Stimulated activated naive B cell treated with anti-CD40 and anti-IgM and Interleukin-4, amounts not matched to agents 10 μg/mL and 1 μg/mL and 100 μg/mL, for 72 hours (primary cell): ENCODE data around the gene KRT6B.
"Not testable (repeated sequence)": the region's sequence is repeated elsewhere in the genome, so short reads cannot be mapped to it uniquely, and the experiment has no call there.

Experiments
- ATAC-seq, 2 donors: fragments of 150-1000 bp; cut with Tn5 transposase; replicated peaks; 2 replicates each; pipeline ENCODE4 v1.10.0; 2021; ENCODE audit warnings: moderate library complexity in 1 of 2
- DNase-seq: peaks from one replicate; pipeline ENCODE4 v3.0.0; 2021
- H3K27ac Mint-ChIP-seq: one replicate; pipeline ENCODE4 v1.8.0; 2022; ENCODE audit warnings: mild to moderate bottlenecking, mixed read lengths
- H3K27me3 Mint-ChIP-seq, 2 donors: one replicate each; pipeline ENCODE4 v1.8.0; 2022; ENCODE audit warnings: mixed read lengths in 2 of 2
- H3K36me3 Mint-ChIP-seq, 2 donors: one replicate each; pipeline ENCODE4 v1.8.0; 2022; ENCODE audit warnings: mixed read lengths in 2 of 2, mild to moderate bottlenecking in 1 of 2
- H3K4me1 Mint-ChIP-seq, 2 donors: one replicate each; pipeline ENCODE4 v1.8.0; 2022; ENCODE audit warnings: mixed read lengths in 2 of 2, mild to moderate bottlenecking in 1 of 2
- H3K4me3 Mint-ChIP-seq, 2 donors: one replicate each; pipeline ENCODE4 v1.8.0; 2022; ENCODE audit warnings: mild to moderate bottlenecking in 2 of 2, mixed read lengths in 2 of 2, moderate library complexity in 1 of 2
- H3K9me3 Mint-ChIP-seq, 2 donors: one replicate each; pipeline ENCODE4 v1.8.0; 2022; ENCODE audit warnings: mixed read lengths in 2 of 2, mild to moderate bottlenecking in 1 of 2

The KRT6B gene

GRCh38 chr12:52487744-52488443 is 35.9 kb upstream of the KRT6B start:
- not testable (repeated sequence) for H3K36me3 Mint-ChIP-seq, H3K4me3 Mint-ChIP-seq, H3K4me1 Mint-ChIP-seq, ATAC-seq, H3K27ac Mint-ChIP-seq, DNase-seq
- peaks cover 9 to 13% of the 10 kb centered on the region in 2 donors for H3K9me3 Mint-ChIP-seq
- peaks cover 26 to 50% of the 10 kb centered on the region in 2 donors for H3K27me3 Mint-ChIP-seq

- Mint-ChIP-seq H3K4me3 (no peak overlapping the region), H3K4me1 (no peaks in the 10 kb centered on the region), H3K9me3 (peaks cover 9 to 13% of the 10 kb centered on the region in 2 donors), H3K27ac (no peak overlapping the region), H3K36me3 (no peaks in the 10 kb centered on the region), H3K27me3 (peaks cover 26 to 49% of the 10 kb centered on the region in 2 donors)
- DNase-seq = no peak
- ATAC-seq = no peak
Observed at GRCh38 chr12:52487211-52487610, 35.3 kb upstream of the KRT6B start.

DNA sequence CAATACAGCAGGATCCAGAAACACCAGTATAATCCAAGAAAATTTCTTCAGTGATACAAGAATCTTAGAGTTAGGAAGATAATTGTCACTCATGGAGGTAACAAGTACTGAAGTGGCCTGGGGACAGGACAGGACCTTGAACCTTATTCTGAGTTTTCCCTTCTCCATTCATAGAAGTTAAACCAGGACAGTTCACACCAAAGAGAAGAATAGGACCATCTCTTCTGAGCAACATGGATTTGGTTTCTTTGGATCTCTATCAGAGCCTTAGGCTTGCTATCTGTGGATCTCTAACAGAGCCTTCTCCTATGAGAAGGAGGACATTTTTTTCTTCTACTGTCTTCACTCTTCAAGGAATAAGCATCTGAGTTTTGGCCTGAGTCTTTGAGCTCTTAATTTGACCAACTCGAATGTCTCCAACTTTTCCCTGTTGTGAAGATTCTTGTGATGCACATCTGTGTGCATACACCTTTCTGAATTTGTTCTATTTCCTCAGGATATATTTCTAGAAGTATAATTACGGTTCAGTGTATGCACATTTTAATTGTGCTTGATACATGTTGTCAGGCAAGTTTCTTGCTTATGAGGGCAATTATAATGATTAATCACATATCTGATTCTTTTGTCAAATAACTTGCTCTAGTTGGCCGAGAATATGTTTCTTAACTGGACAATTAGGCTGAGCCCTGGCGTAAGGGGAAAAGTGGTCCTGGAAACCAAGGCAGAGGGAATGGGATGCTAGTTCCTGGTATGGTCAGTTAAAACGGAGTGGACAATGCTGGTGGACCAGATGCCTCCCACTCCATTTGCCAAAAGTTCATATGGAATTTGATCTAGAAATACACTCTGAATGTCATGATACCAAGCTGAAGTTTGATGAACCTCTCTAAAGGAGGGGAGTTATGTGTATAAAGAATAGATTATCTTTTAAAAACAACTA is 34.5 kb upstream of the KRT6B start:
- peaks cover 22 to 41% of the 10 kb centered on the region in 2 donors for H3K27me3 Mint-ChIP-seq
- peaks cover 9 to 13% of the 10 kb centered on the region in 2 donors for H3K9me3 Mint-ChIP-seq
- no peak overlapping the region for H3K27ac Mint-ChIP-seq
- H3K36me3 Mint-ChIP-seq = no peaks in the 10 kb centered on the region
- DNase-seq = no peak
- H3K4me1 Mint-ChIP-seq = no peaks in the 10 kb centered on the region
- no peak for ATAC-seq
- H3K4me3 Mint-ChIP-seq = no peak overlapping the region

DNA sequence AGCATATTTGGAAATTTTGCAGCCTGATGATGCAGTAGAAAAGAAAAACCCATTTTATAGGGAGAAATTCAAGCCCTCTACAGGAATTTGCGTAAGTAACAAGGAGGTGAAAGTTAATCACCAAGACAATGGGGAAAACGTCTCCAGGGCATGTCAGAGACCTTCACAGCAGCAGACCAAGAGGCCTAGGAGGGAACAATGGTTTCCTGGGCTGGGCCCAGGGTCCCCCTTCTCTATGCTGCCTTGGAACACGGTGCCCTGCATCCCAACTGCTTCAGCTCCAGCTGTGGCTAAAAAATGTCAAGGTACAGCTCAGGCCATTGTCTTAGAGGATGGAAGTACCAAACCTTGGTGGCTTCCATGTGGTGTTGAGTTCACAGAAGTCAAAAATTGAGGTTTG is 28.1 kb upstream of the KRT6B start:
- peaks cover 16 to 20% of the 10 kb centered on the region in 2 donors for H3K9me3 Mint-ChIP-seq
- DNase-seq (no peak), ATAC-seq (no peak)
- no peaks in the 10 kb centered on the region for H3K4me1 Mint-ChIP-seq
- H3K27me3 Mint-ChIP-seq = peaks cover 22 to 36% of the 10 kb centered on the region in 2 donors
- no peak overlapping the region for H3K4me3 Mint-ChIP-seq
- no peaks in the 10 kb centered on the region for H3K36me3 Mint-ChIP-seq
- H3K27ac Mint-ChIP-seq = no peak overlapping the region

GRCh38 chr12:52477651-52478050 is 25.7 kb upstream of the KRT6B start:
- no peak overlapping the region for H3K4me3 Mint-ChIP-seq
- no peaks in the 10 kb centered on the region for H3K4me1 Mint-ChIP-seq
- no peak for DNase-seq
- H3K9me3 Mint-ChIP-seq = peaks cover 11% of the 10 kb centered on the region in 2 donors
- no peak for ATAC-seq
- no peak overlapping the region for H3K27ac Mint-ChIP-seq
- H3K27me3 Mint-ChIP-seq = peaks cover 6 to 16% of the 10 kb centered on the region in 2 donors
- no peaks in the 10 kb centered on the region for H3K36me3 Mint-ChIP-seq

DNA sequence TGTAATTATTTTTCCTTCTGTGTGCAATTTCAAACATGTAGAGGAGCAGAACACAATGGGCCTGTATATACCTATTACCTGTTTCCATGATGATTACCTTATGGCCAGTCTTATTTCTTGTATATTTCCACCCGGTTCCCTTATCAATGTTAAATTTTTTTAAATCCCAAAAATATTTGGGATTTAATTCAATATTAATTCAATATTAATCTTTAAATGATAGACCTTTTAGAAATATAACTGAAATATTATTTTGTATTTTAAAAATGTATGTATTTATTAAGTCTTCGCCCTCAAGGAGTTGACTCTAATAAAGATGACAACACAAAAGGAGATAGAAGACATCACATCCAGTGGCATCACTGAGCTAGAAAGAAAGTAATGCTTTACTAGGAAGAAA is 22.3 kb upstream of the KRT6B start:
- H3K4me3 Mint-ChIP-seq = no peak overlapping the region

GRCh38 chr12:52473768-52474167 is 21.8 kb upstream of the KRT6B start, which contains the start of gene KRT6C:
KRT6C (minus strand) TSS chr12:52473805; CDS start chr12:52473737, 68 bp downstream.
- peaks cover 5 to 7% of the 10 kb centered on the region in 2 donors for H3K27me3 Mint-ChIP-seq
- ATAC-seq (no peak), DNase-seq (no peak)
- H3K36me3 Mint-ChIP-seq = no peaks in the 10 kb centered on the region
- no peak within 1 kb of the TSS for H3K27ac Mint-ChIP-seq
- peaks cover 3 to 6% of the 10 kb centered on the region in 2 donors for H3K9me3 Mint-ChIP-seq
- no peak within 1 kb of the TSS for H3K4me3 Mint-ChIP-seq
- no peaks in the 10 kb centered on the region for H3K4me1 Mint-ChIP-seq

More for the DNA sequence above, 22.3 kb upstream of the KRT6B start:
- Mint-ChIP-seq H3K36me3 (no peaks in the 10 kb centered on the region), H3K4me1 (no peaks in the 10 kb centered on the region), H3K27me3 (peaks cover 4 to 6% of the 10 kb centered on the region in 2 donors), H3K9me3 (peaks cover 4 to 6% of the 10 kb centered on the region in 2 donors), H3K27ac (no peak overlapping the region)
- ATAC-seq = no peak
- no peak for DNase-seq

DNA sequence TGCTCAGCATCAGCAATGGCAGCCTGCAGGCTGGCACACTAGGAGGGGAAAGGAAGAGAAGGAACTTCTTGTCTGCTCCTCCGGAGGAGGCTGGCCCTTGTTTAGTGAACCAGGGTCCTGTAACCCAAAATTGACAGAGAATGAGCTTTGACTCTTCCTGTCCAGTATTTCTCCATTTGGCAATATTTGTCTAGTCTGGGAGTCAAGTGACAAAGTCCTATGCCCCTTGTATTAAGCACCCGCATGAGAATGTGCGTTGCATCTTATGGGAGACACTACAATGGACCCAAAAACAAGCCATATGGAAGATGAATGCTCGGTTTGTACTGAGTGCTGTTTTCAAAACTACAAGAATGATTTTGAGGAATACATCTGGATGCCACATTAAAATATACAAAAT is 17.9 kb upstream of the KRT6B start:
- H3K4me3 Mint-ChIP-seq = no peak overlapping the region
- H3K36me3 Mint-ChIP-seq = no peaks in the 10 kb centered on the region
- ATAC-seq (no peak), DNase-seq (no peak)
- H3K27me3 Mint-ChIP-seq = peaks cover 10 to 18% of the 10 kb centered on the region in 2 donors
- no peaks in the 10 kb centered on the region for H3K4me1 Mint-ChIP-seq
- no peak overlapping the region for H3K27ac Mint-ChIP-seq
- no peaks in the 10 kb centered on the region for H3K9me3 Mint-ChIP-seq

DNA sequence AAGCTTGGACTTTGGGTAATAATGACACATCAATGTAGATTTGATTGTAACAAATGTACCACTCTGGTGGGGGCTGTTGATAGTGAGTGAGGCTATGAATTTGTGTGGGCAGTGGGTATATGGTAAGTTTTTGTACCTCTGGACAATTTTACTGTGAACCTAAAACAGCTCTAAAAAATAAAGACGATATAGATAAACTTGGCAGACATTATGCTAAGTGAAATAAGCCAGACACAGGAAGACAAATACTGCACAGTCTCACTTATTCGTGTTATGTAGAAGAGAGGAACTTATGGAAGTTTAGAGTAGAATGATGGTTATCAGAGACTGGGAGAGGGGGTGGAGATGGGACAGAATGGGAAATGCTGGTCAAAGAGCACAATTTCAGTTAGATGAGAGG is 13.0 kb upstream of the KRT6B start:
- Mint-ChIP-seq H3K27ac (no peak overlapping the region), H3K9me3 (no peaks in the 10 kb centered on the region), H3K4me3 (no peak overlapping the region), H3K4me1 (no peaks in the 10 kb centered on the region), H3K27me3 (peaks cover 30% of the 10 kb centered on the region in 2 donors), H3K36me3 (no peaks in the 10 kb centered on the region)
- ATAC-seq (no peak), DNase-seq (no peak)

DNA sequence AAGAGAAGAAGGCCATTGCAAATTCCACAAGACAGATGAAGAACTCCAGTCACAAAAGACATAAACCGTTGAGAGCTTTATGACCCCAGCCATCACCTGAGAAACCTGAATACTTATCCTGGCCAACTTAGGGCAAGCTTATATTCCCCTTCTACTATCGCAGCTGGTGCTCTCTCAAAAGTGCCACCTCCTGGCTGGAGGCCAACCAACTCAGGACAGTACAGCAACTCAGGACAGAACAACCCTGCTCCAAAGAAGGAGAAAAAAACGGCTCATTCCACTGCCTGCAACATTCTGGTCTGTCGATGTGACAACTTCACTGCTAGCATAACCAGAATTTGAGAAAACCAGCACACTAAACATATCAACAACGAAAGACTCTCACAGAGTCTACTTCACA is 9.7 kb upstream of the KRT6B start:
- no peaks in the 10 kb centered on the region for H3K36me3 Mint-ChIP-seq
- no peak overlapping the region for H3K4me3 Mint-ChIP-seq
- DNase-seq (no peak), ATAC-seq (no peak)
- no peak overlapping the region for H3K27ac Mint-ChIP-seq
- peaks cover 31 to 45% of the 10 kb centered on the region in 2 donors for H3K27me3 Mint-ChIP-seq
- H3K4me1 Mint-ChIP-seq = no peaks in the 10 kb centered on the region
- H3K9me3 Mint-ChIP-seq = peaks cover 0 to 1% of the 10 kb centered on the region in 2 donors

- Mint-ChIP-seq H3K27ac (no peak overlapping the region), H3K4me1 (no peaks in the 10 kb centered on the region), H3K4me3 (no peak overlapping the region), H3K9me3 (peaks cover 0 to 1% of the 10 kb centered on the region in 2 donors), H3K36me3 (no peaks in the 10 kb centered on the region), H3K27me3 (peaks cover 44 to 51% of the 10 kb centered on the region in 2 donors)
- DNase-seq (no peak), ATAC-seq (no peak)
Observed at GRCh38 chr12:52458861-52459260, 6.9 kb upstream of the KRT6B start.

DNA sequence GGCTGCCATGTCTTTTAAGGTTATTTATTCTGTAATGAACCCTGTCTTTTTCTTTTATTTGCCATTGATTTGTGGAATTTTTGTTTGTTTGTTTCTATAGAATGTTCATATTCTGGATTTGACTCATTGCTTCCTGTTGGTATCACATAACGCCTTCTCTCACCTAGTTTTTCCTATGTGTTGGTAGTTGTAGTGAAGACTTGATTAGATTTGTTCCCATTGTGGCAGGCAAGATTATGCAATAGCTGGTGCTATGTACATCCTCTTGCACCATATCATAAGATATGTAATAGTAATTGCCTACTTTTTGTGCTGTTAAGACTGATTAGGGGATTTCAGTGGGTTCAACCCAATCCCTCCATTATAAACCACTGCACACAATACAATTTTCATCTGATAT is 3.9 kb upstream of the KRT6B start:
- Mint-ChIP-seq H3K4me3 (no peak overlapping the region), H3K27me3 (peaks cover 40 to 41% of the 10 kb centered on the region in 2 donors), H3K9me3 (peaks cover 0 to 1% of the 10 kb centered on the region in 2 donors), H3K36me3 (no peaks in the 10 kb centered on the region), H3K27ac (no peak overlapping the region), H3K4me1 (no peaks in the 10 kb centered on the region)
- DNase-seq (no peak), ATAC-seq (no peak)

GRCh38 chr12:52454411-52455201 is 2.7 kb upstream of the KRT6B start:
- H3K9me3 Mint-ChIP-seq = peaks cover 0 to 1% of the 10 kb centered on the region in 2 donors
- ATAC-seq = no peak
- H3K27ac Mint-ChIP-seq = no peak overlapping the region
- H3K36me3 Mint-ChIP-seq = no peaks in the 10 kb centered on the region
- peaks cover 33 to 36% of the 10 kb centered on the region in 2 donors for H3K27me3 Mint-ChIP-seq
- H3K4me3 Mint-ChIP-seq = no peak overlapping the region
- no peaks in the 10 kb centered on the region for H3K4me1 Mint-ChIP-seq
- no peak for DNase-seq

DNA sequence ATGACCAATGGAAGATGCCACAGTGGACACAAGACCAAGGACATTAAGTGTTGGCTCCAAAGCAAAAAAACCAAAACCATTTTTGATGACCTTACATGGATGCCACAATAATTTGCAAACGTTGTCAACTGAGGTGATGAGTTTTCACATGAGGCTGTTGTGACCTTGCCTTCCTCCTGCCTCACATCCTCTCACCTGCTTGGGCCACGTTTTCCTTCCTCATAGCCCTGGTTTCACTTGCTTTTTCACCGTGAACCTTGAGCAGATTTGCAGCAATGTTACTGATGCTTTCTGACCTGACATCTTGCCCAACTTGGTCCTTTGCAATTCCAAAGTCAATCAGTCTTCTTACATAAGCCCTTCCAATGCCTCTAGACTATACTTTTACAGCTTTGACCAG is 3.7 kb downstream of the KRT6B start:
- no peaks in the 10 kb centered on the region for H3K36me3 Mint-ChIP-seq
- H3K27me3 Mint-ChIP-seq = peaks cover 29 to 30% of the 10 kb centered on the region in 2 donors
- no peak overlapping the region for H3K4me3 Mint-ChIP-seq
- H3K27ac Mint-ChIP-seq = no peak overlapping the region
- ATAC-seq (peak in 1 of 2 donors; percentile 44), DNase-seq (no peak)
- no peaks in the 10 kb centered on the region for H3K9me3 Mint-ChIP-seq
- H3K4me1 Mint-ChIP-seq = no peaks in the 10 kb centered on the region
